ENCODE measurements around the gene PRPF40A.

DNA sequence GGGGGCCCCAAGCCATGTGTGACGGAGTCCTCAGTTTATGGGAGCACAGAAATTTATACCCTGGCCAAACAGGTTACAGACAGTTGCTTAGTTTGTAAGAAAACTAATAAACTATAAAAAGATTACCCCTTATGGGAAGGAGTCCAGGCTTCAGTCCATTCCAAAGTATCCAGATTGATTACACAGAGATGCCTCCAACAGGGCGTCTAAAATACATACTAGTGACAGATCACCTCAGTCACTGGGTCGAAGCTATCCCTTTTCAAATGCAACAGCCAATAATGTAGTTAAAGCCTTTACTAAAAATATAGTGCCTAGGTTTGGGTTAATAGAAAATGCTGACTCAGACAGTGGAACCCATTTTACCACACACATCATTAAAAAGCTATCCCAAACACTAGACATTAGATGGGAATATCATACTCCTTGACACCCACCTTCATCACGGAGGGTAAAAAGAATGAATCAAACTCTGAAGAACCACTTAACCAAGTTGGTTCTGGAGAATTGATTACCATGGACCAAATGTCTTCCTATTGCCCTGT lies 10.7 kb downstream of the PRPF40A start:
- TF ChIP-seq CTCF (IDR thresholded peaks at IDR 0.05; ENCODE audit: insufficient read depth, low read length) = no peak
- TF ChIP-seq SPI1 (IDR thresholded peaks at IDR 0.05; ENCODE audit: borderline replicate concordance, low read depth) = no peak
- TF ChIP-seq POLR2AphosphoS5 (IDR thresholded peaks at IDR 0.05; ENCODE audit: low read depth) = no peak
- TF ChIP-seq, protein P1, sequence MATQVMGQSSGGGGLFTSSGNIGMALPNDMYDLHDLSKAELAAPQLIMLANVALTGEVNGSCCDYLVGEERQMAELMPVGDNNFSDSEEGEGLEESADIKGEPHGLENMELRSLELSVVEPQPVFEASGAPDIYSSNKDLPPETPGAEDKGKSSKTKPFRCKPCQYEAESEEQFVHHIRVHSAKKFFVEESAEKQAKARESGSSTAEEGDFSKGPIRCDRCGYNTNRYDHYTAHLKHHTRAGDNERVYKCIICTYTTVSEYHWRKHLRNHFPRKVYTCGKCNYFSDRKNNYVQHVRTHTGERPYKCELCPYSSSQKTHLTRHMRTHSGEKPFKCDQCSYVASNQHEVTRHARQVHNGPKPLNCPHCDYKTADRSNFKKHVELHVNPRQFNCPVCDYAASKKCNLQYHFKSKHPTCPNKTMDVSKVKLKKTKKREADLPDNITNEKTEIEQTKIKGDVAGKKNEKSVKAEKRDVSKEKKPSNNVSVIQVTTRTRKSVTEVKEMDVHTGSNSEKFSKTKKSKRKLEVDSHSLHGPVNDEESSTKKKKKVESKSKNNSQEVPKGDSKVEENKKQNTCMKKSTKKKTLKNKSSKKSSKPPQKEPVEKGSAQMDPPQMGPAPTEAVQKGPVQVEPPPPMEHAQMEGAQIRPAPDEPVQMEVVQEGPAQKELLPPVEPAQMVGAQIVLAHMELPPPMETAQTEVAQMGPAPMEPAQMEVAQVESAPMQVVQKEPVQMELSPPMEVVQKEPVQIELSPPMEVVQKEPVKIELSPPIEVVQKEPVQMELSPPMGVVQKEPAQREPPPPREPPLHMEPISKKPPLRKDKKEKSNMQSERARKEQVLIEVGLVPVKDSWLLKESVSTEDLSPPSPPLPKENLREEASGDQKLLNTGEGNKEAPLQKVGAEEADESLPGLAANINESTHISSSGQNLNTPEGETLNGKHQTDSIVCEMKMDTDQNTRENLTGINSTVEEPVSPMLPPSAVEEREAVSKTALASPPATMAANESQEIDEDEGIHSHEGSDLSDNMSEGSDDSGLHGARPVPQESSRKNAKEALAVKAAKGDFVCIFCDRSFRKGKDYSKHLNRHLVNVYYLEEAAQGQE (IDR thresholded peaks at IDR 0.05; ENCODE audit: insufficient replicate concordance, low read depth) = no peak
- no peak for TF ChIP-seq GABPA (IDR thresholded peaks at IDR 0.05; ENCODE audit: low read depth)
